HUDEP-2 (cell line): Measurements from ENCODE around the gene TMBIM6.
"Not testable (repeated sequence)": the region's sequence is repeated elsewhere in the genome, so short reads cannot be mapped to it uniquely, and the experiment has no call there.

Source experiments
- DNase-seq, 76 experiments: peaks; one replicate each; lab custom pipeline; 2025; ENCODE audit not compliant: unreplicated experiment in 76 of 76; lab: John Stamatoyannopoulos, UW

The TMBIM6 gene

DNA sequence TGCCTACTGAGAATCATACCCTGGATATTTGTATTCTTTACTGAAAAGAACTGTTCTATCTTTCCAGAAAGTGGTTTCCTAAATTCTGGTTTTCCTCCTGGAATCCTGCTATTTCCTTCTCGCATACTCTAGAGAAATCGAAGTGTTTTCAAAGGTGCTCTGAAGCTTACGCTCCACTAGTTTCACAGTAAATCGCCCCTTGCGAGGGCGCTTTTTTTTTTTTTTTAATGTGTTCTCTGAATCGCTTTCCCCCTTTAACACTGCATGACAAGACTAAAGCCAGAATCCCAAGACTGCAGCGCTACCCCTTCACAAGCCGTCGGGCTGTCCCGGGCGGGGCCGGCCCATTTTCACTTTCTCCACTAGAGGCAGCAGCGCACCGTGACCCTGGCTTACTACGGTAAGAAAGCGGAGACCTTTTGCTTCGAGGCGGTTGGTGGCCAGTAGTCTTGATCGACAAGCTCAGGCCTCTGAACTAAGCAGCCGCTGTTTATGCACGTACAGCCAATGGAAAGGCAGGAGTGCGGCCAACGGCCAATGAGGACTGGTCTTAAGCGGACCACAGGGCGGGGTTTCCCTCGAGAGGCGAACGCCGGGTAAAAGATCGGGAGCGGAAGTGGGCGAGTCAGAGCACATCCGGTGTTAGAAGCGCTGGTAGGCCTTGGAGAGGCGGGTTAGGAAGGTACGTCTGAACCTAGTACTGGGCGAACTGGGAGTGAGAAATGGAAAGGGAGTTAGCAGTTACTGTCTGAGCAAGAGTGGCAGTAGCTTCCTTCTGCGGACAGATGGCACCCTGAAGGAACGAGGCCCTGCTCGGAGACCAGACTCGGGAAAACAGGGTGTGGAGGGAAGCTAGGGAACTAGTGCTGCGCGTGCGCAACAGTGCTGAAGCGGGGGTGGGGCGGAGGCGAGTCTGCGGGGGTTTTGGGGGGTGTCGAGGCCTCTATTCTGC, at the start of gene TMBIM6:
TSS of gene TMBIM6 (plus strand) at position 628 of the 952 bp plus-strand sequence. CDS start 10,937 bp downstream, outside the sequence.
- peak in 75 of 76 experiments; percentile 77 to 100 (median 99) for DNase-seq

- no peak for DNase-seq
These were observed 48.5 kb upstream of the TMBIM6 start for GRCh38 chr12:49692851-49693250.

DNA sequence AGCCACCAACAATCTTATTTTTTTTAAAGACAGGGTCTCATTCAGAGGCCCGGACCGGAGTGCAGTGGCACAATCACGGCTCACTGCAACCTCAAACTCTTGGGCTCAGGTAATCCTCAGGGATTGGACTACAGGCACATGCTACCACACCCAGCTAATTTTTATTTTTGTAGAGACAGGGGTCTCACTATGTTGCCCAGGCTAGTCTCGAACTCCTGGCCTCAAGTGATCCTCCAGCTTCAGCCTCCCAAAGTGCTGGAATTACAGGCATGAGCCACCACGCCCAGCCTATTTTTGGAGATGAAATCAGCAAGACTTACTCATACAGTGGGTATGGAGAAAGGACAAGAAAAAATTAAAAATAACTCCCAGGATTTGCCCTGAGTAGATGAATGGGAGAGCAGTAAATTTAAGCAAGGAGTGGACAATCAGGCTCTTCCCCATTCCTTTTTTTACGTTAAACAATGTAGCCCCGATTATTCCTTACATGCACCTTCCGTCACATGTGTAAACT, 47.4 kb upstream of the TMBIM6 start:
- no peak for DNase-seq

DNA sequence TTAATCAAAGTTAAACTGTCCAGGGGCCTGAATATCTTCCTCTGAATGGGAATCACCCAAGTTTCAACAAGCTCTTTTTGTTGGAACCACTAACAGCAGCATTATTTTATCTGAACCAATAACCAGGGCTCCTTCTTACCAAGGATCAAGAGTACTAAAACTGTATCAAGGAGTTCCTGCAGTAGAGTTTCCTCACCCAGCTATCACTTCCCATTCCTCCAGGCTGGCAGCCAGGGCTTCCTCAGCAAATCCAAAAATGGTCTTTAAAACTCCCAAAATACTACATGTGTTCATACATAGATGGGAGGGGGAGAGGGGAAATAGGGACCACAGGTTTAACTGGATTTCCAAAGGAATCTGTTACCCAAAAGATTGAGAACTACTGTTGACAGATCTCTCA, 44.6 kb upstream of the TMBIM6 start:
- no peak for DNase-seq

DNA sequence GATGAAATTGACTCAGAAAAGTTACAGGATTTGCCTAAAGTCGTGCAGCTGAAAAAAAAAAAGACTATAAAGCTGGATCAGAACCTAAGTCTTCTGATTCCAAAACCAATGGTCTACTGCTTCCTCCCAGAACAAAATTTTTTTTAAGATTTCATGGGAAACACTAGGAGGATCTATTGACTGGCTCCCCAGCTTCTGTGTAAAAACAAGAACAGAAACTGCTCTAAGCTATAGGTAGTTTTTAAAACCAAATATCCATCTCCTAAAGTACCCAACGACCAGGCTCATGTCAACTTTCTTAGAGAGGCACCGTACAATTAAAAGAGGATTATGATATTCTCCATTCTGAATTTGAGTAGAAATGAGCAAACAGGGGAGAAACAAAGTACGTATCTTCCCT, 43.5 kb upstream of the TMBIM6 start:
- no peak for DNase-seq

- no peak for DNase-seq
These were observed 42.5 kb upstream of the TMBIM6 start for GRCh38 chr12:49698619-49699545.

DNA sequence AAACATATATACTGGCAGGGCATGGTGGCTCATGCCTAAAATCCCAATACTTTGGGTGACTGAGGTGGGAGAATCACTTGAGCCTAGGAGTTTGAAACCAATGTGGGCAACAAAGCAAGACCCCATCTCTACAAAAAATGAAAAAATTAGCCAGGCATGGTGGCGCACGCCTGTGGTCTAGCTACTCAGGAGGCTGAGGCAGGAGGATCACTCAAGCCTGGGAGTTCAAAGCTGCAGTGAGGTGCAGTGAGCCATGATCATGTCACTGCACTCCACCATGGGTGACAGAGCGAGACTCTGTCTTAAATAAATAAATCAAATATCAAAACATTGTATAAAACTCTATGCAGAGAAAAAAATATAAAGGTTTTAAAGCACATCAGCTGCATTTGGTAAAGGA, 39.3 kb upstream of the TMBIM6 start:
- DNase-seq = no peak

GRCh38 chr12:49702676-49703215, 38.6 kb upstream of the TMBIM6 start:
- DNase-seq = no peak

- no peak for DNase-seq
These were observed 37.7 kb upstream of the TMBIM6 start for GRCh38 chr12:49703647-49704137.

GRCh38 chr12:49705479-49706134, 35.8 kb upstream of the TMBIM6 start:
- DNase-seq = peak in 1 of 76 experiments; percentile 13

DNA sequence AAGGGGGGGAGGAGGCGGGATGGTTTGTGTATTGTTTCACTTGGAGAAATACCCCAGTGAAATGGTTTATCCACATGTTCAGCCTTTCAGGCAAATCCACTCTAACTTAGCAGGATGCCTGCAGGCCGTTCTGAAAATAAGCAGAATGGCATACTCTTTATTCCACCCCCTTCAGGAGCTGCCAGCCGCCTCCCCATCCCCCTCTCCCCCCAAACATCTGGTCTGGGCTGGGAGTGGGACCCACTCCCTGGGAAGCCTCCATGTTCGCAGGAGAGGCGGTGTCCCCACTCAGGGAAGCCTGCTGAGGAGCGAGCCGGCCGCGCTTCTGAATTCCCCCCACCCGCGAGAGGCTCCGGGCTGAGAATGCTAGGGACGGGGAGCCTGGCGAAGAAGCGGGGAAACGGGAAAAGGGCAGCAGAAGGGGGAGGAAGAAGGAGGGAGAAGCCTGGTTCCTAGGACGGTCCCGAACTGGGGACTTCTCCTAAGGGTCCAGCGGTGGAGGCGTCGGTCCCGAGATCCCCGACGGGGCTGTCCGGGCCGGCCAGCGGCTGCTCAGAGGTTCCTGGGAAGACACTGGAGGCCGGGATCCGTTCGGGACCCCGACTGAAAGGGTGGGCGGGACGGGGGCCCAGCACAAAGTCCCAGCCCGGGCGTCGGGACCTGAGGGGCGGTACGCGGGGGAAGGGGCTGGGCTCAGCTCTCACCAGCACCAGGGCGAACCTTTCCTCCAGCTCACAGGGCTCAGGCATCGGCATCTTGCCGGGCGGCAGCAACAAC, 34.8 kb upstream of the TMBIM6 start:
- DNase-seq = peak in 4 of 76 experiments; percentile 12 to 53 (median 32)

GRCh38 chr12:49707128-49707811, 34.1 kb upstream of the TMBIM6 start, which contains the start of gene FMNL3:
Gene FMNL3, minus strand, starts transcription at chr12:49707405. Its CDS starts 225 bp downstream, at chr12:49707180.
- DNase-seq = peak in 75 of 76 experiments; percentile 32 to 99 (median 95)

DNA sequence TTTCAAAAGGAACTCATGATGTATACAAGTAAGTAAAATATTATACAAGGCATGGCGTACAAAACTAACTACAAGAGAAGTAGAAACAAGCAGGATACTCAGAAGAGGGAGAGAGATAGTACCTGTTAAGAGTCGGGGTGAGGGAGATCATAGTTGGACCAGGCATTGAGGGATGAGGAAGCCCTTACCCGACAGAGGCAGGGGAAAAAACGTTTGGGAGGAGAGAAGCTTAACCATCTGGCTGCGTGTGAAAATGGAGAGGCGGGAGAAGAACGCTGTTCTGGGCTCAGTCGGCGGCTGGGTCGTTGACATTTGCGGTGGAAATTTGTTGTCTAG, 33.6 kb upstream of the TMBIM6 start:
- no peak for DNase-seq

DNA sequence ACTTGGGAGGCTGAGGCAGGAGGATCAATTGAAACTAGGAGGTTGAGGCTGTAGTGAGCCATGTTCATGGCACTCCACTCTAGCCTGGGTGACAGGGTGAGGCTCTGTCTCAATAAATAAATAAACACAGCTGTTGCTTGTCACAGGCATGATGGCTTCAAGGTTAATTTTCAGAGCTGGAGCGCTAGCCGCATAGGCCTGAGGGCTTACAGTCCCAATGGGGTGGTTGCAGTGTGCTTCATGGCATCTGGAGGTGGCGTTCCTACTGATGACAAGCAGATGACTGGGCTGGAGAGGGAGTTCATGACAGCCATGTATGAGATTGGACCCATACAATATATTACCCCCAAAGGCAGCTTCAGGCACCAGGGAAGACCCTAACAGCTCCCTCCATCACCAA, 32.5 kb upstream of the TMBIM6 start:
- DNase-seq = no peak

GRCh38 chr12:49713952-49714351, 27.4 kb upstream of the TMBIM6 start:
- not testable (repeated sequence) for DNase-seq

GRCh38 chr12:49716553-49716952, 24.8 kb upstream of the TMBIM6 start:
- DNase-seq = no peak

GRCh38 chr12:49717800-49718199, 23.6 kb upstream of the TMBIM6 start:
- DNase-seq = not testable (repeated sequence)

GRCh38 chr12:49720214-49720613, 21.1 kb upstream of the TMBIM6 start:
- DNase-seq = no peak

- not testable (repeated sequence) for DNase-seq
These were observed 20.0 kb upstream of the TMBIM6 start for GRCh38 chr12:49721355-49721754.
